GM21723 (cell line): ENCODE results near the gene OSTN.

Source experiments
- ATAC-seq: cut with Tn5 transposase; IDR thresholded peaks from one replicate; pipeline ENCODE4 v1.9.1; 2021; ENCODE audit warnings: mild to moderate bottlenecking, moderate library complexity; ENCODE audit not compliant: unreplicated experiment

Gene OSTN

DNA sequence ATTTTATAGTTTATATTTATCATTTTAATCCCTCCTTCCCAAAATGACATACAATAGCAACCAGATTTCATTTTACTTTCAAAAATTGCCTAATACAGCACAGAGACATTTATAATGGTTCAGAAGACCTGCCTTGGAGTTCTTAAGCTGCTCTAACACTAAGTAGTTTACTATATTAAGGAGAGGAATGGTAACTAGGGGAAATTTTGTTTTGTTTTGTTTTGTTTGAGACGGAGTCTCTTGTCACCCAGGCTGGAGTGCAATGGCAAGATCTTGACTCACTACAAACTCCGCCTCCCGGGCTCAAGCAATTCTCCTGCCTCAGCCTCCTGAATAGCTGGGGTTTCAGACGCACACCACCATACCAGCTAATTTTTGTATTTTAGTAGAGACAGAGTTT lies 107.4 kb downstream of the OSTN start:
- ATAC-seq: no peak

- no peak for ATAC-seq
Observed at GRCh38 chr3:191307341-191307740, 108.3 kb downstream of the OSTN start.

- no peak for ATAC-seq
Observed at GRCh38 chr3:191313296-191313695, 114.3 kb downstream of the OSTN start.

GRCh38 chr3:191314109-191314728 lies 115.2 kb downstream of the OSTN start:
- ATAC-seq: no peak
